GM12891 (cell line): ENCODE results near the gene C1QTNF3.

ENCODE experiments used
- DNase-seq: peaks from one replicate; pipeline ENCODE4 v3.0.0; 2011; ENCODE audit warnings: low spot score; ENCODE audit not compliant: insufficient read length
- FAIRE-seq: peaks from 2 replicates; lab custom pipeline; 2011; peaks lifted over from hg19 to GRCh38; lab: Jason Lieb, UNC
- PAX5 ChIP-seq: IDR thresholded peaks from 2 replicates; pipeline ENCODE4 v1.6.1; 2011; ENCODE audit warnings: low read length, moderate library complexity, mild to moderate bottlenecking; ENCODE audit not compliant: insufficient read depth, severe bottlenecking
- POLR2A ChIP-seq: IDR thresholded peaks from 2 replicates; pipeline ENCODE4 v1.6.1; 2011; ENCODE audit warnings: low read depth, low read length, control low read depth
- POLR2AphosphoS5 ChIP-seq: IDR thresholded peaks from 2 replicates; pipeline ENCODE4 v1.6.1; 2011; ENCODE audit warnings: low read depth, low read length, control low read depth
- POU2F2 ChIP-seq: IDR thresholded peaks from 2 replicates; pipeline ENCODE4 v1.6.1; 2011; ENCODE audit warnings: low read depth, mild to moderate bottlenecking, control low read depth, low read length, moderate library complexity
- SPI1 ChIP-seq: IDR thresholded peaks from 2 replicates; pipeline ENCODE4 v1.6.1; 2011; ENCODE audit warnings: low read depth, low read length, control low read depth
- TAF1 ChIP-seq: IDR thresholded peaks from 2 replicates; pipeline ENCODE4 v1.6.1; 2011; ENCODE audit warnings: low read depth, low read length, control low read depth

Gene C1QTNF3

DNA sequence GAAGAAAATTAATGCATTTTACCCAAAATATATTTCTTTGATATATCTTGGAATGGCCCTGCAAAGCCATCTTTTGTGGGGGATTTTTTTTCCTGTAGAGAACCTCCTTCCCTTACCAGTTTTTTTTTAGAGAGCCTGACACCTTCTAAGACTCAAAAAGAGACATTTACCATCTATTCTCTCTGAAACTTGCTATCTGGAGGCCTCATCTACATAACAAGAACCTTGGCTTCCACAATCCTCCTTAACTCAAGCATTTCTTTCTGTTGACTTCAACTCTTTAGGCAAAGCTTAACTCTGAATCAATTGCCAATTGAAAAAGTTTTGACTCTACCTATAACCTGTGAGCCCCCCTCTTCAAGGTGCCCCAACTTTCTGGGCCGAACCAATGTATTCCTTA is 64.7 kb downstream of the C1QTNF3 start:
- FAIRE-seq (no peak), DNase-seq (no peak)
- TF ChIP-seq TAF1 (no peak), POU2F2 (no peak), PAX5 (no peak), POLR2AphosphoS5 (no peak), SPI1 (no peak)

DNA sequence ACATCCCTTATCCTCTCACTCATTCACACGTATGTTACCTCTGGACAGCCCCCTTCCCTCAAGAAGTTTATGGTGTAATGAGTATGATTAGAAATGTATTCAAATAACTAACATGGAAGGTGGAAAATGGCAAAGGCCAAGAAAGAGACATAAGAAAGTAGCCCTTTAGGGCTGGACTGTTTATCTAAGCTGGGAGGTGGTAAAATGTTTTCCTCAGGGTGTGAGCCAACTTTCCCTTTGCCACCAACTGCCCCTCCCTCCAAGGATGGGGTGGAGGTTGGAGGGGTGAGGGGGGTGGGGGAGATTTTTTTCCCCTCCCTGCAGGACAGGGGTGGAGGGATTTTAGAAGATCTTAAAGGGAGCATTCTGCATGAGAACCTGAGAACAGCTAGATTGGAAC is 66.7 kb downstream of the C1QTNF3 start:
- no peak for DNase-seq
- FAIRE-seq = no peak
- TF ChIP-seq PAX5 (no peak), POU2F2 (no peak), POLR2AphosphoS5 (no peak), SPI1 (no peak), POLR2A (no peak), TAF1 (no peak)

DNA sequence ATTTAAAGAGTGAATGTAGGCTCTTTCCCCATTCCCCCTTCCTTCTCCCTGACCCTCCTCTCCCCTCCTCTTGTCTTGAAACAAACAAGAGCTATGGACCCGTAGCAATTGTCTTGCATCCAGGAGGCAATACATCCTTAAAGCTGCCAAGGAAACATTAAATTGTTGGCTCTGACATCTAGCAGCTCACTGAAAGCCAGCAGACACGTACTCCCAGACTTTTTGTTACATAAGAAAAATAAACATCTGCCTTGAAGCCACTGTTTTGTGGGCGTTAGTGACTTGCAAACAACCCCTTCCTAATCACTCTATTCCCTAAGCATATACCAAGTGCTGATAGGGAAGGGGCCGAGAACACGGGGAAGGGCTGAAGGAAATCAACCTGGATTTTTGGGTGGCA is 67.2 kb downstream of the C1QTNF3 start:
- FAIRE-seq (no peak), DNase-seq (no peak)
- no peak for TF ChIP-seq TAF1
- no peak for TF ChIP-seq POU2F2
- TF ChIP-seq SPI1 = no peak
- no peak for TF ChIP-seq POLR2AphosphoS5
- no peak for TF ChIP-seq PAX5
- TF ChIP-seq POLR2A = no peak

DNA sequence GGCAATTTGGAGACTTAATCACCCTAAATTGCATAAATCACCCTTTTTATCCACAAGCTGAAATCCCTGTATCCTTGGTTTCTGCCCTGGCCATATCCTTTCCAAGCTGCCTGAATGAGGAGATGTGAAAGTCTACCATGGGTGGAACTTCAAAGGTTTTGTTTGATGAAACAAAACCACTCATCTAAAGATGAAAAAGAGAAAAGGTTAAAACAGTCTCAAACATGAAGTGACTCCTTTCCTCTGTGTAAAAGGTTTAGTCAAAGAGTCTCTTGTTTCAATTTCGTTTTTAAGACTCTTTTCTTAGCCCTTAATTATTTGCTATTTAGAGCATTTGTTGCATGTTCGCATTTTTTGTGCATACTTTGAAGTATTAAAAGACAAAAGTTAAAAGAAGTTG is 69.7 kb downstream of the C1QTNF3 start:
- TF ChIP-seq POLR2AphosphoS5 = no peak
- TF ChIP-seq TAF1 = no peak
- no peak for TF ChIP-seq POLR2A
- no peak for TF ChIP-seq PAX5
- no peak for TF ChIP-seq SPI1
- TF ChIP-seq POU2F2 = no peak
- no peak for DNase-seq
- peak; percentile 52 for FAIRE-seq

DNA sequence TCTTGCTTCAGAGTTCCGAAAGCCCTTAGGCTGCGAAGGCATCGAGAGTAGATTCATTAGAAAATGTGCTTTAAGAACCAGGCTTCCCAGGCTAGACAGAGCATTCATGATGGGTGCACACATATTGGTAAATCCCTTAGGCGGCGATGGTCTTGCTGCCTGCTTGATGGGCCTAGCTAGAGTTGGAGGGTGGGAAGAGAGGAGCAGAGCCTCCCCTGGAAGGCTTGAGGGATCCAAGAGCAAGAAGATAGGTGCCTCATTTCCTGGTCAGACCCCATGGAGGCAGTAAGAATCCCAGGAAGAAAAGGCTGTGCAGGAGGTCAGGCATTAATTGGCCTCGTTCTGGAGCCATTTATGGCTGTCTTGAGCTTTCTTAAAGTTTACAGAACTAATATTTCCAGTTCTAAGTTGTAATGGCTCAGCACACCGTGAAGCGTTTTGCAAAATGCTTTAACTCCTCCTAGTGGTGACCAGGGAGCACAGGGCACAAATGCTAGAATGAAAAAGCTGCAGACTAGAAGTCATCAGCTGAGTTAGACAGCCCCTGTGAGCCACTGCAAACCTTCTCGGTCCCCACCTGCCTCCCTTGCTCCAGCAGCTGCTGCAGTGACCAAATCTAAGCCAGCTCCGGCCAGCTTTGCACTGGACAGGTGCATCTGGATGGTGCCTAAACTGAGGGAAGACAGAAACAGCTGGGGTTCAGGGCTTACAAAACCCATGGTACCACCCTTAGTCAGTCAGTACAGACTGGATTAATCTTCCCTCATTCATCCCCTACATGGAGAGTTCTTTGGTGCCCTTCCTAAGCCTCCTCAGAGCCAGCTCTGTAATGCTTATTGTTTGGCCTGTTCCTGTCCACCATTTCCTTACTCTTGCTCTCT is 73.2 kb downstream of the C1QTNF3 start:
- DNase-seq = peak; percentile 44

DNA sequence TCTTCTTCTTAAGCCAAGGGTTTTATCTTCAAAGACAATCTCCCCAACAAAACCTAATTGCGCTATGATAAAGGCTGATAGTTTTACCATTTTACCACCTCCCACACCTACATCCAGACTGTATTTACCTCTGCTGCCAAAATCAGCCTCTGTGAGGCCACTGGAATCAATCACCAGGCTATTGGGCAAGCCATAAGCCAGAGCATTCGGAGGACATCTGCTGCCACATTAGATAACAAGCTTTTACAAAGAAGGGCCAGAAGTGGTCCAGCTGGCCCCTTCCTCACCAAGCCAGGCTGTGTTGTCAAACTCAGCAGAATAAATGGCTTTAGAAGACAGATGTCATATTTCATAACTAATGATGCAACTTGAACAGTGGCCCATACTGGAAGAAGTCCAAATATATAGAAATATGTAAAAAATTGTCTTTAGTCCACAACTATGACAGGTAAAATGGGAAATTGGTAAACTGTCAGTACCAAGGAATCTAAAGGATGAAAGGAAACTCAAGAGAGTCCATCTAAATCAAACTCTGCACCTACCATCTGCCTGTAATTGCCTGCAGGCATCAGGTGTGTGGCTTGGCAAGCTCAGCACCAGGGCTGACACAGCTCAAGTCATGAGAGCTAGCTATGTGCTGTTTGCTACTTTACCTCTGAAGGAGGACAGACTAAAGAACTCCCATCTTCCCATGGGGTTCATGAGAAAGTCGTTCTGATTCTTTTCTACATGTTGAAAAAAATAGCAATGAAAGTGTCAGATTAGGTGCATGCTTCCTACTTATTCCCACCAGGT is 74.6 kb downstream of the C1QTNF3 start:
- FAIRE-seq = no peak
- DNase-seq = no peak
- TF ChIP-seq POLR2A (no peak), PAX5 (no peak), TAF1 (no peak), POLR2AphosphoS5 (no peak), SPI1 (no peak), POU2F2 (no peak)

More for the DNA sequence above, 73.2 kb downstream of the C1QTNF3 start:
- TF ChIP-seq POLR2AphosphoS5 (no peak), POLR2A (no peak), PAX5 (no peak), SPI1 (no peak), TAF1 (no peak), POU2F2 (no peak)
- FAIRE-seq = peak; percentile 92
